Stomach (tissue), 9 donors: ENCODE data around the gene SYT8. TPM values are rescaled to one million over a fixed set of nuclear protein-coding genes. Genes with fewer than 3 reads are reported as not detected.

ENCODE experiments used
- DNase-seq, 2 donors: peaks; one replicate each; pipeline versions ENCODE4 v3.0.0 to v3.0.0-alpha.2; 2013 to 2019
- H3K27ac ChIP-seq, 5 donors: fragments of 200-600 bp in 4 of 5; sonication (generic) in 4 of 5; one replicate each; pipeline ENCODE4 v1.5.1; 2013 to 2019; ENCODE audit warnings: mild to moderate bottlenecking in 1 of 5, moderate library complexity in 1 of 5
- H3K27me3 ChIP-seq, 3 donors: fragments of 200-600 bp; sonication (generic); one replicate each; pipeline ENCODE4 v1.5.1; 2017 to 2019; ENCODE audit warnings: mixed run types in 1 of 3
- H3K36me3 ChIP-seq, 4 donors: fragments of 200-600 bp; sonication (generic); 1 replicate in 3 of 4; 2 replicates in 1 of 4; pipeline ENCODE4 v1.5.1; 2016 to 2019
- H3K4me1 ChIP-seq, 4 donors: fragments of 200-600 bp; sonication (generic); one replicate each; pipeline ENCODE4 v1.5.1; 2016 to 2019
- H3K4me3 ChIP-seq, 4 donors: fragments of 200-600 bp; sonication (generic) in 3 of 4; one replicate each; pipeline ENCODE4 v1.5.1; 2016 to 2019; ENCODE audit warnings: mild to moderate bottlenecking in 1 of 4
- H3K9me3 ChIP-seq, 4 donors: fragments of 200-600 bp; sonication (generic); one replicate each; pipeline ENCODE4 v1.5.1; 2016 to 2019
- EP300 ChIP-seq: sonication (generic); formaldehyde crosslinking; IDR thresholded peaks from one replicate; pipeline ENCODE4 v1.6.1; 2017; ENCODE audit warnings: antibody characterized with exemption
- POLR2A ChIP-seq, 4 donors: fragments of 450-650 bp; IDR thresholded peaks; one replicate each; pipeline ENCODE4 v1.6.1; 2016; ENCODE audit warnings: antibody characterized with exemption in 4 of 4, control low read depth in 2 of 4, mild to moderate bottlenecking in 1 of 4, moderate library complexity in 1 of 4
- POLR2AphosphoS5 ChIP-seq, 3 donors: sonication (generic); formaldehyde crosslinking; IDR thresholded peaks; one replicate each; pipeline ENCODE4 v1.6.1; 2016; ENCODE audit warnings: antibody characterized with exemption in 3 of 3
- WGBS, 5 donors: extraction: QIAGEN DNeasy Blood & Tissue Kit in 3 of 5; methylation state at CpG; one replicate each; pipeline versions ENCODE4 v1.1.5 to v1.1.7; 2013 to 2018; 5-methylcytosine and 5-hydroxymethylcytosine counted together
- intact Hi-C: fragments of 100-400 bp; cut with DNase I; formaldehyde crosslinking; loops from one replicate; pipeline ENCODE4 v1.15.1; 2023; ENCODE audit warnings: low total_unique reads
- polyA plus RNA-seq, 3 donors: library from polyadenylated mRNA; stranded (reverse); fragments of 200-250 nt; gene quantifications; one replicate each; pipeline ENCODE4 v1.2.3, GENCODE V29; 2013
- total RNA-seq, 5 donors: library from RNA; depleted of rRNA; stranded (reverse); fragments of >200 nt; gene quantifications; one replicate each; pipeline versions ENCODE4 v1.1.0 to v1.2.3, GENCODE V29; 2014 to 2016
- TF ChIP-seq, protein P1 (sequence below), 7 experiments: fragments of 450-650 bp in 4 of 7; fragments of 200-600 bp in 3 of 7; sonication (generic) in 3 of 7; IDR thresholded peaks; one replicate each; pipeline ENCODE4 v1.5.1; 2016 to 2019; ENCODE audit warnings: antibody characterized with exemption in 7 of 7, control low read depth in 2 of 7, mild to moderate bottlenecking in 1 of 7
- donor health status: healthy with polysubstance abuse.
- donor health status: Bipolar disorder and iron deficiency.
- donor health status: healthy.

Gene SYT8
- total and polyA plus RNA-seq, 8 donors: 0.72 to 77.3 (median 2.7) TPM

DNA sequence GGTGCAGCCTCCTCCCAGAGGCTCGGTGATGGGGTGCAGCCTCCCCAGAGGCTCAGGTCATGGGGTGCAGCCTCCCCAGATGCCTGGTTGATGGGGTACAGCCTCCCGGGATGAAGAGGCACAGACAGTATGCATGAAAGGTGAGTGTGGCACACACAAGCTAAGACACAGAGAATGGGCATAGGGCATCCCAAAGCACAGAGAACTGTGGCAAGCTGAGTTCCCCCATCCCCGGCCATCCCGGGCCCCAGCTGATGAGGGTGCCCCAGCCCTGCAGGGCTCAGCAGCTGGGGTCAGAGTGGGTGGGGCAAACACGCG lies 4.8 kb upstream of the SYT8 start:
- TF ChIP-seq, protein P1, sequence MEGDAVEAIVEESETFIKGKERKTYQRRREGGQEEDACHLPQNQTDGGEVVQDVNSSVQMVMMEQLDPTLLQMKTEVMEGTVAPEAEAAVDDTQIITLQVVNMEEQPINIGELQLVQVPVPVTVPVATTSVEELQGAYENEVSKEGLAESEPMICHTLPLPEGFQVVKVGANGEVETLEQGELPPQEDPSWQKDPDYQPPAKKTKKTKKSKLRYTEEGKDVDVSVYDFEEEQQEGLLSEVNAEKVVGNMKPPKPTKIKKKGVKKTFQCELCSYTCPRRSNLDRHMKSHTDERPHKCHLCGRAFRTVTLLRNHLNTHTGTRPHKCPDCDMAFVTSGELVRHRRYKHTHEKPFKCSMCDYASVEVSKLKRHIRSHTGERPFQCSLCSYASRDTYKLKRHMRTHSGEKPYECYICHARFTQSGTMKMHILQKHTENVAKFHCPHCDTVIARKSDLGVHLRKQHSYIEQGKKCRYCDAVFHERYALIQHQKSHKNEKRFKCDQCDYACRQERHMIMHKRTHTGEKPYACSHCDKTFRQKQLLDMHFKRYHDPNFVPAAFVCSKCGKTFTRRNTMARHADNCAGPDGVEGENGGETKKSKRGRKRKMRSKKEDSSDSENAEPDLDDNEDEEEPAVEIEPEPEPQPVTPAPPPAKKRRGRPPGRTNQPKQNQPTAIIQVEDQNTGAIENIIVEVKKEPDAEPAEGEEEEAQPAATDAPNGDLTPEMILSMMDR (IDR thresholded peaks at IDR 0.05): no peak
- TF ChIP-seq EP300 (no peak), POLR2A (IDR thresholded peaks at IDR 0.05) (no peak), POLR2AphosphoS5 (IDR thresholded peaks at IDR 0.05) (no peak)
- Histone ChIP-seq H3K27ac (peak overlapping the region; percentile 60 to 86 (median 83)), H3K4me3 (no peak overlapping the region), H3K9me3 (no peaks in the 10 kb centered on the region), H3K36me3 (no peaks in the 10 kb centered on the region), H3K27me3 (peaks cover 0 to 48% (median 0%) of the 10 kb centered on the region in 3 donors), H3K4me1 (peaks cover 57 to 95% (median 81%) of the 10 kb centered on the region in 4 donors)
- 26 to 58% (median 39%) methylated on average over 4 to 6 of the region's 6 CpGs for WGBS, 5 donors
- intact Hi-C loops: loop anchor here (5.0 kb wide), 1 partner anchor 322 kb away; no protein-coding TSS in a partner anchor
- no peak for DNase-seq

DNA sequence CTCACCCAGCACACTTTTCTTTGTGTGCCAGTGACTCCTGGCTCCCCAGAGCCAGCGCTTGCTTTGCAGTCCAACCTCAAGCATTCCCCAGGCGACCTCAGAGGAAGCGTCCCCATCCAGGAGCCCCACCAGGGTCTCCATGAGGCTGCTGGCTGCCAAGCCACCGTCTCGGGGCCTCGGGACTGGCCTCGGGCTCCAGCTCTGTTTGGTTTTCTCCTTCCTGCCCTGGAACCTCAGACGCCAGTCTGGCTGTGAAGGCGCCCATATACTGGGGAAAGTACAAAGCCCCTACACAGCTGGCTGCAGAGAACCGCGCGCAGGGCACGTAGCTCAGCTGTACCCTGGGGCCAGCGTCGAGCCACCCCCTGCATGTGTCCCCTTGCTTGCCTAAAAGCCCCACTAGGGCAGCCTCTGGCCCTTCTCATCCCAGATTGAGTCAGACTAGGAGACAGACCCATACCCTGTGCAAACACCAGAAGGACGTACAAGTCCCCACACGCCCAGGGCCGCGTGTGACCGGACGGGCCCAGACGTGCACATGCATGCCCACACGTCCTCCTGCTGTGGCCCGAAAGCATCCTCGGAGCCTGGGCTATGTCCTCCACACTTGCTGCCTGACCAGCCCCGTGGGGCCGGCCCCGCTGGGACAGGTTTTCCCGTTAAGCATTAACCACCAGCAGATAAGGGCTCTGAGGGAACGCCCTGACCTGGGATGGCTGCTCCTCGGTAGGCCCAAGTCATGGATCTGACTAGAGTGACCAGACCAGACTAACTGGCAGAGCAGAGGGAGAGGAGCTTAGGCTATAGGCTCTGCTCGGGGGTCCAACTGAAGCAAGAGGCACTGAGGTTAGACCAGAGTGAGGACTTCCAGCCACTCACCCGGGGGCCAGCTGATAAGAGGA lies 4.2 kb upstream of the SYT8 start:
- Histone ChIP-seq H3K27ac (peak overlapping the region; percentile 60 to 86 (median 83)), H3K27me3 (peaks cover 0 to 46% (median 0%) of the 10 kb centered on the region in 3 donors), H3K36me3 (no peaks in the 10 kb centered on the region), H3K4me1 (peaks cover 53 to 91% (median 77%) of the 10 kb centered on the region in 4 donors), H3K4me3 (no peak overlapping the region), H3K9me3 (no peaks in the 10 kb centered on the region)
- DNase-seq: peak; percentile 93 to 95
- TF ChIP-seq POLR2A (IDR thresholded peaks at IDR 0.05) (no peak), POLR2AphosphoS5 (IDR thresholded peaks at IDR 0.05) (peak in 2 of 3 donors; percentile 82 to 87)
- intact Hi-C loops: loop anchor here (5.0 kb wide), 1 partner anchor 322 kb away; no protein-coding TSS in a partner anchor
- 24 to 36% (median 27%) methylated on average over 10 to 33 of the region's 33 CpGs for WGBS, 5 donors

- WGBS, 5 donors: 47 to 59% (median 54%) methylated on average over 12 to 26 of the region's 26 CpGs
- intact Hi-C loops: loop anchor here (2.0 to 5.0 kb wide), 2 partner anchors 139 to 321 kb away; no protein-coding TSS in a partner anchor
- peaks cover 46 to 81% (median 67%) of the 10 kb centered on the region in 4 donors for H3K4me1 ChIP-seq
Observed at GRCh38 chr11:1831338-1832210, 3.2 kb upstream of the SYT8 start.

DNA sequence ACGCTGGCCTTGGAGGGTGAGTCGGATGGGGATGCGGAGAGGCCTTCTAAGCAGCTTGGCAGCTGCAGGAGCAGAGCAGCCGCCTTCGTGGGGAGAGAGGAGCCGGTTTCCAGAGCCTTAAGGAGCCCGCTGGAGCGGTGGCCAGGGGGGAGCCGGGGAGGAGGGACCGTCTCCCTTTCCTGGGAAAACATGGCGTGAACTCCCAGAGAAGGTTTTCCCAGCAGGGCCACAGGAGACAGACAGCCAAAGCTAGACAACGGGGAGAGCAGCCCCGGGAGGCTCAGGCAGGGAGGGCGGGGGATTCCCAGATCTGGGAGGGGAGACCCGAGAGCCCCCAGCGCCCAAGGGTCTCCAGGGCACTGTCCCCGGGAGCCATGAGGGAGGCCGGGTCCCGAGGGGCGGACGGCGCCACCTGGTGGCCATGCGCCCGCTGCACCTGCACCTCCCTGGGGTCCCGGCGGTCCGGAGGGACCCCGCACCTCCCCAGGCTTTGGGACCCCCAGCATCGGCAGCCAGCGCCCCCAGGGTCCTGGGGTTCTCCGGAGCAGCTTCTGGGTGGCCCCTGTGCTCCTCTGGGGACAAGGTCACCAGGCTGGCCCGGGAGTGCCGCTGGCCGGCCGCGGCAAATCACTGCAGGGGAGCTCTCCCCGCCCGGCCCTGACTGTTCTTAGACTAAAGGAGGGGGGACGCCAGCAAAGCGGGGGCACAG lies 2.4 kb upstream of the SYT8 start:
- Histone ChIP-seq H3K27ac (peak overlapping the region; percentile 23 to 86 (median 83)), H3K4me3 (peak overlapping the region in 2 of 4 donors; percentile 16 to 18), H3K4me1 (peaks cover 38 to 77% (median 60%) of the 10 kb centered on the region in 4 donors), H3K9me3 (no peaks in the 10 kb centered on the region), H3K36me3 (no peaks in the 10 kb centered on the region), H3K27me3 (peaks cover 0 to 39% (median 0%) of the 10 kb centered on the region in 3 donors)
- TF ChIP-seq, protein P1 (IDR thresholded peaks at IDR 0.05): peak in 6 of 7 experiments; percentile 83 to 99 (median 94)
- no peak for TF ChIP-seq POLR2A (IDR thresholded peaks at IDR 0.05)
- peak; percentile 68 to 83 for DNase-seq
- WGBS, 5 donors: 11 to 30% (median 14%) methylated on average over 17 to 40 of the region's 40 CpGs
- intact Hi-C loops: loop anchor here (2.0 to 5.0 kb wide), 2 partner anchors 140 to 320 kb away; no protein-coding TSS in a partner anchor

More at GRCh38 chr11:1831338-1832210, 3.2 kb upstream of the SYT8 start:
- Histone ChIP-seq H3K9me3 (no peaks in the 10 kb centered on the region), H3K27me3 (peaks cover 0 to 39% (median 0%) of the 10 kb centered on the region in 3 donors), H3K27ac (peak overlapping the region; percentile 60 to 86 (median 83)), H3K4me3 (no peak overlapping the region), H3K36me3 (no peaks in the 10 kb centered on the region)
- no peak for TF ChIP-seq EP300
- no peak for TF ChIP-seq POLR2AphosphoS5 (IDR thresholded peaks at IDR 0.05)
- TF ChIP-seq, protein P1 (IDR thresholded peaks at IDR 0.05): no peak
- no peak for TF ChIP-seq POLR2A (IDR thresholded peaks at IDR 0.05)
- peak in 1 of 2 donors; percentile 29 for DNase-seq
